GM19240 (cell line): Measurements from ENCODE around the gene LMBRD2.
"Not testable (repeated sequence)": the region's sequence is repeated elsewhere in the genome, so short reads cannot be mapped to it uniquely, and the experiment has no call there.

Experiments
- DNase-seq: peaks from one replicate; pipeline ENCODE4 v3.0.0; 2011; ENCODE audit warnings: low spot score; ENCODE audit not compliant: insufficient read length

The LMBRD2 gene

DNA sequence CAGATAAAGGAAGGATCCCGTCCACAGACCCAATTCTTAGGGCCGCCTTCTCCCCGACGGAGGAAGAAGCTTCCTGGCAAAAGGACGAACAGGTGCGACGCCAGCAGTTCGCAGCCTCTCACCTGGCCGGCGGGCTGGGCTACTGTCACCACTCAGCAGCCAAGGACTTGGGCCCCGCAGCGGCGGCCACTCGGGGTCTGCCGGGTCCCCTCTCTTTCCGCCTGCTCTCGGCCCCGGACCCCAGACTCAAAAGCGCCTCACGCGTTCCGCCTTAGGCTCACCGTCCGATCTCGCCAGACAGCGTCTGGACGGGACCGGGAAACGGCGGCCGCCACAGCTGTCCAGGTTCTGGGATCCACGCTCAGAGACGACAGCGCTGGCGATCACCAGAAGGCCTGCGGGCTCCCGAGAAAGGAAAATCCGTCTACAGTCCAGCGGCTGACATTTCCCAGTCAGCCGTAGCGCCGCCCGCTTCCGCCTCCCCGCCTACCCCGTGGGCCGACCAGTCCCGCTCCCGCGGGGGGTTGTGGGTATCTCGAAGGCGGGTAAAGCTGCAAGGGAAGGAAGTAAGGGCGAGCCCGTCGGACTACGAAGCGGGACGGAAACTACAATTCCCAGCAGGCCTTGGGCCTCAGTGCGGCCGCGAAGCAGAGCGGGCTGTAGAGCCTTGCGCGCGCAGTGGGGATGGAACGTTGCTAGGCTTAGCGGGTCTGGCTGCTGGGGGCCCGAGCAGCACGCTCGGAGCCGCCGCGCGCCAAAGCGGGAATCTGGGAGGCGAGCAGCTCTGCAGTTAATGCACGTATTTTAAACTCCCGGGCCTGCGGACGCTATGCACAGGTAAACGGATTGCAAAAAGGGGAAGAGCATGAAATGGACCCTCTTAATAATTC lies at the start of gene LMBRD2, which contains the start of gene SKP2:
Gene LMBRD2 (minus strand): TSS at position 454 of the 890 bp plus-strand sequence. CDS start 8,538 bp downstream, outside the sequence.
Gene SKP2 (plus strand): TSS at position 678 of the 890 bp plus-strand sequence. CDS start 152 bp downstream, at position 830.
- DNase-seq: peak; percentile 83

DNA sequence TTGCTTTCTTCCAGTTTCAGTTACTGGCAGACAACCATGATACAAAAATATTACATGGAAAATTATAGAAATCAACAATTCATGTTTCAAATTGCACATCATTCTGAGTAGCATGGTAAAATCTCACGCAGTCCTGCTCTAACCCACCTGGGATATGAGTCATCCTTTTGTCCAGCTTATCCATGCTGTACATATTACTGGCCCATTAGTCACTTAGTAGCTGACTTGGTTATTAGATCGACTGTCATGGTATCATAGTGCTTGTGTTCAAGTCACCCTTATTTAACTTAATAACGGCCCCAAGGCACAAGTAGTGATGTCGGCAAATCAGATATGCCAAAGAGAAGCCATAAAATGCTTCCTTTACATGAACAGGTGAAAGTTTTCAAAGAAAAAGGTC lies 48.8 kb upstream of the LMBRD2 start:
- no peak for DNase-seq

DNA sequence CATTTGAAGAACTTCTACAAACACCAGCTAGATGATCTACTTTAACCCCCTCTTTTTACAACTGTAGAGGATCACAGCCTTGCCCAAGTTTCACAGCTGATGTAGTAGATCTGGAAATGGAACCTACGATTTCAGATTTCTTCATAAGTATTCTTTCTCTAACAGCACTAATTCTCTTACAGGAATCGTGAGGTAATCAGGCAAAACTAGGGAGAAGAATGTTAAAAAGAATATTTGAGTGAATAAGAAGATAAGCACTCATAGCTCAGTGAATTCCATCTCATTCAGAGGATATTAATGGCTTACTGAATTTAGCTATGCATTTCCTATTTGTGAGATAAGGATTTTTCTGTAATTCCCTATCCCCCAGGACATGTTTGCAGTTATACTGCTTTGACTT lies 47.9 kb upstream of the LMBRD2 start:
- no peak for DNase-seq

DNA sequence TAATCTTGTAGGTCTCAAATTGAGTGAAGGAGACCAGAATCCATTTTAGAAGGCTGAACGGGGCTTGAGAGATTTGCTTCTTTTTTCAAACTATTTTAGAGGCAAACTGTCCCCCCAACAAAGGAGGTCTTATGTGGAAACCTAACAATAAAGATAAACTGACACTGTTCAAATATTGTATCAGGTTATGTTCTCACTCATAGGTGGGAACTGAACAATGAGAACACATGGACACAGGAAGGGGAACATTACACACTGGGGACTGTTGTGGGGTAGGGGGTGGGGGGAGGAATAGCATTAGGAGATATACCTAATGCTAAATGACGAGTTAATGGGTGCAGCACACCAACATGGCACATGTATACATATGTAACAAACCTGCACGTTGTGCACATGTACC lies 47.1 kb upstream of the LMBRD2 start:
- DNase-seq: not testable (repeated sequence)

DNA sequence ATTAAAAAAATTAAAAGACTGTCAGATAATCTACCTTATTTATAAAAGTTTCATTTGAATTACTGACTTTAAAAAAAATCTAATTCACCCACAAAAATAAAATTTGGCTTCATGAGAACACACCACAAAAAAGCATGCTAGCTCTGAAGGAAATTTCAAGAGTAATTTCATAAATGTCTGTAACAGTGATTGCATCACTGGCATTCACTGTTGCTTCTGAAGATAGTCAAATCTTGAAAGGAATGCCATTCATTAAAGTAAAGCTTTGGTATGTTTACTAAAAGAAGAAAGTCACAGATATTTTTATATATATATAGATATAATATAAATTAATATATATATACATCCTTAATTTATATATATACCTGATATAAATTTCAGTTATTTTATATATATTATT lies 46.6 kb upstream of the LMBRD2 start:
- DNase-seq: no peak

DNA sequence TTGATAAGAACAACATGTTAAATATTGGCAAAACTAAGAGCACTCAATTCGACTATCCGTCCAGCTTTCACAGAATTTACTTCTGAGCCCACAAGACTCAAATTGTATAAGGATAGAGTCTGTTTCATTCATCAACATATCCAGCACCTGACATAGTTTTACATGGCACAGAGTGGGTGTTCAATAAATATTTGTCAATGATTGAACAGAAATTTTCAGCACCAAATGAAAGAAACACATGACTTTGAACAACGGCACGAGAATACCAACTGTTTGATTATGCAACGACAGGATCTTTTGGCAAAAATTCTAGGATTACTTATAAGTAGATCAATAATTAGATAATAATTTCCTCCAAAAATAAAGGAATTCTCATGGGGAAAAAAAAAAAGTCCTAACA lies 42.1 kb upstream of the LMBRD2 start:
- no peak for DNase-seq

DNA sequence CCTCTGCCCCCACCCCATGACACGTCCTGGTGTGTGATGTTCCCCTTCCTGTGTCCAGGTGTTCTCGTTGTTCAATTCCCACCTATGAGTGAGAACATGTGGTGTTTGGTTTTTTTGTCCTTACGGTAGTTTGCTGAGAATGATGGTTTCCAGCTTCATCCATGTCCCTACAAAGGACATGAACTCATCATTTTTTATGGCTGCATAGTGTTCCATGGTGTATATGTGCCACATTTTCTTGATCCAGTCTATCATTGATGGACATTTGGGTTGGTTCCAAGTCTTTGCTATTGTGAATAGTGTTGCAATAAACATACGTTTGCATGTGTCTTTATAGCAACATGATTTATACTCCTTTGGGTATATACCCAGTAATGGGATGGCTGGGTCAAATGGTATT lies 32.7 kb upstream of the LMBRD2 start:
- DNase-seq: not testable (repeated sequence)

DNA sequence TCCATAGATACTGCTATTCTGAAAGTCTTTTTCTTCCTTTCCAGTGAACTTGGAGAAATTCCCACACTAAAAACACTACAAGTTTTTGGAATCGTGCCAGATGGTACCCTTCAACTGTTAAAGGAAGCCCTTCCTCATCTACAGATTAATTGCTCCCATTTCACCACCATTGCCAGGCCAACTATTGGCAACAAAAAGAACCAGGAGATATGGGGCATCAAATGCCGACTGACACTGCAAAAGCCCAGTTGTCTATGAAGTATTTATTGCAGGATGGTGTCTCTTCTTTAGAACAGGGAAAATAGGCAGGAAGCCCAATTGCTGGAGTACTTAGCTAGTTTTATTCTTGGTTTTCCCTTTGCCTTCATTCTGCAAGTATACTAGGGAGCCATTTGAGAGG lies 30.1 kb upstream of the LMBRD2 start:
- DNase-seq: no peak

DNA sequence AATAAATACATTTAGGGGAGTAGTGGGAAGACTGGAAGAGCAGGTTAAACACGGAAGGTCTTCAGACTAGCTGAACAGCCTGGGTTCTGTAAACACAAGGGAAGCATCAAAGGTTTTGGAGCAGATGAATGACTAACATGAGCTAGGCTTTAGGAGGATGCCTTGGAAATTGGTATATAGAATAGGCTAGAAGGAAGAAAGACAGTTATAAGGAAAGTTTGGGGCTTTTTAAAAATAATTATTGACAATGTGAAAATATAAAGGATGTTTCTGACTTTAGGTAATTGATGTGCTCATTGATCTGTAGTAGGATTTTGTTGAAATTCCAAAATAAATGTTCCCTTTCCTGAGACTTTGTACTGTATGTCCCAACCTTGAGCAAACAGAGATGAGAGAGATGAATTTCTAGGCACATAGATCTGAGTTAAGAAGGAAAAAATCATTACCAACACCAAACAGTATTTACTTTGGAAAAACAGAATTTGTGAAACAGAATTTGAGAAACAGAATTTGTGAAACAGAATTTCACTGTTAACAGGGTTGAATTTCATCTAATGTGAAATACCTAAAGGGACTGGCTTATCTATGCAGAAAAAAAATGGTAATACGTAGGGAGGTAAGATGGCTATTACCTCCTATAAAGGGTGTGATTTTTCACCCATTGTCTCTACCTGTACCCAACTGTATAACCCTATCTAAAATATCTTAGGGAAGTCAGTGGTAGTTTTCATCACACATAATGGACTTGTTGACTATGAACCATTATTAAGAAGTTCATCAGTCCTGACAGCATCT lies 29.1 kb upstream of the LMBRD2 start:
- no peak for DNase-seq

DNA sequence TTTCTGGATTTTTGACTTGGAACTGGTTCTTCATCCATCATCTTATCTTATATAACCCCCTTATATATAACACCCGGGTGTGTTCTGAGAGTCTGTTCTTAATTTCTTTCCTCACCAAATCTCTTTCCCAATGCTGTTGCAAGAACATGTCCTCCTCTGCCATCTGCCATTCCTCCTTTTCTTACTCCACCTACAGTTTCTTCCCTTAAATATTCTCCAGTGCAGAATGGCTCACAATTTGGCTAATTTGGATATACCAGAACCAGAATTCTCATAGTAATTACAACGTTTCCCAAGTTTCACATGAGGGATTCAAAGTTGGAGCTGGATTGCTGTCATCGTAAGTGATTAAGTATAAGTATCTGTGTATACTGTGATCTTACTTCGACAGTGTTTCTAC lies 28.3 kb upstream of the LMBRD2 start:
- DNase-seq: no peak

DNA sequence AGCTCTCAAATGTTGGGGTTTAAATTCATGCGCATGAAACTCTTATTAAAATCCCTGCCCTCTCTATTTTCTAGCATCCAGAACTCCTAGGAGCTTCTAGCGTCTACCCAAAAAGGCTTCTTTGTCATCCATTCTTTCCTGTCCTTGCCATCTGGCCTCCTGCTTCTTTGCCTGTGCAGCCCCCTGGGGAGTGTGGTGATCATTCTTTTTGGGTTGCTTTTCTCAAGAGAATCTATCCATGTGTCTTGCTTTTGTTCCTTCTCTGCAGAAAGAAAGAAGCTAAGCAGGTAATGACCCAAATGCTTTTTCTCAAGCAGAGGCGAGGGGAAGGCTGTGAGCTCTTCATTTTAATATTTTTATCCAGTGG lies 26.8 kb upstream of the LMBRD2 start:
- DNase-seq: no peak

DNA sequence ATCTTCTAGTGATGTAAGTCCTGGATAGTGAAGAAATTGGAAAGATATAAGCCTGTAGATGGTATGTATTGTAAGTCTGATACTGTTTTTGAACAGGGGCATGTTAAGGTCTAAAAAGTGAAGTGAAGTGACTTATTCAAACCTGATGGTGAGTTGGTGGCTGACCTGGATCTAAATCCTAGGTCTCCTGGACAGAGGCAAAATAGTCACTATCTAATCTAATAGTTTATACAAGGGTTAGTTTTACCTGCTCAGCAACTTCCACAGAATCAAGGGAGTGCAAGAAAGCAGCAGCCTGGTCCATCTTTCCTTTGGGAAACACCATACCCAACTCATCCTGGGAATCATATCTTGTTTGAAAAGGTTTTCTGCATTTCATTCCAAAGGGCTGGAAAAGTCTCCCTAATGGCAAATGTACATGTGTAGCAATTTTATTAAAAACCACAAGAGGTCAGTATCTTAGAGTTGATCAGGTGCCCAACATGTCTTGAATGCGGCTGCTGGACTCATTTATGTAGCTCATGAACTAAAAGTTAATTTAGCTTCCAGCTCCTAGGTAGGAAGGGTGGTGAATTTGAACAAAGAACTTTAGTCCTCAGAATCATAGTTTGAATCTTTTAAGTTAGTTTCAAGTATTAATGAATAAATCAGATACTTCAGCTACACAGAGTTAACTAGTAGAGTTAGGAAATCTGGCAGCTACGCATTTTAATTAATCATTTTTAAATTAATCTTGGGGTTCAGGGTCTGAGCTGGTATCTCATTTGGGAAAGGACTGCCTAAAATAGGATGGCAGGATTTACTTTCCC lies 26.2 kb upstream of the LMBRD2 start:
- DNase-seq: no peak

DNA sequence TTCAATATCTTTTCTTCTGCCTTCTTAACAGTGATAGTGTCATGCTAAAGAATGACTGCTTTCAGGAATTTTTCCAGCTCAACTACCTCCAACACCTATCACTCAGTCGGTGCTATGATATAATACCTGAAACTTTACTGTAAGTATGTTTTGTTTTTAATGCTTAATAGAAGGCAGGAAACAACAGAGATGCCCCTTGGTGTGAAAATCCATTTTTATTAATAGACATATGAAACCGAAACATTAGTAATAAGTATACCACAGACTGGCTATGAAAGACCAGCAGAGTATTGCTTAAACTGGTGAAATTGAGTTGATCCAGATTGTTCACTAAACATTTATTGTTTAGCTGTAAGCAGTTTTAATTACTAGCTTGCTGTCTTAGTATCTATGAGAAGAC lies 25.5 kb upstream of the LMBRD2 start:
- peak; percentile 11 for DNase-seq

DNA sequence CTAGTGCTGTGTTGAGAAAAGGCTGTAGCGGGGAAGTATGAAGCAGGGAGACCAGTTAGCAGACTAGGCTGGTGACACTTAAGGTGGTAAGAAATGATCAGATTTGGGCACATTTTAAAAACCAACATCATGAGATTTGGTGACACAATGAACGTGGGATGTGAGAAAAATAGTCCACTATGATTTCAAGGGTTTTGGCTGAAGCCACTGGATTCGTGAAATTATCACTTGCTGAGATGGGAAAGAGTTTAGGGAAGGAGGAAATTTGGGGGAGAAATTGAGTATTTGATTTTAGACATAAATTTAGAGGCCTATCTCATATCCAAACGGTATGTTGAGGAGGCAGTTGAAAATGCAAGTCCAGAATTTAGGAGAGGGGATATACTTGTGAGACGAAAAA lies 23.4 kb upstream of the LMBRD2 start:
- no peak for DNase-seq

DNA sequence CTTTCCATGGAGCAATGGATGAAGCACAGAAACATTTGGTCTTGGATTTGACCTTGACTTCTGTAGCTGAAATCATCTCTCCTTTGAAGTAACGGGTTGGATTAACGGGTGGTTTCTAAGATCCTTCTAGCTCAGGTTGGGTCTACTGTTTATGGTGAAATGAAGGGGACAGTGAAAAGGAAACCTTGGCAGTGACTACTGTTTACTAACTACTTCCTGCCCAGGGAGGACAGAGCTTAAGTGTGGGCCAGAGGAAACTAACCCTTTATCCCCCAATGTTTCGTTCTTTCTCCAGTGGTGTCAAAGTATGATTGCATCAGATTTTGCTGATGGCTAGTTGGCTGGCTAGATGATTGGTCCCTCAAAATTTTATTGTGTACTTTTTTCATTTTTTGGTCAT lies 22.4 kb upstream of the LMBRD2 start:
- no peak for DNase-seq

DNA sequence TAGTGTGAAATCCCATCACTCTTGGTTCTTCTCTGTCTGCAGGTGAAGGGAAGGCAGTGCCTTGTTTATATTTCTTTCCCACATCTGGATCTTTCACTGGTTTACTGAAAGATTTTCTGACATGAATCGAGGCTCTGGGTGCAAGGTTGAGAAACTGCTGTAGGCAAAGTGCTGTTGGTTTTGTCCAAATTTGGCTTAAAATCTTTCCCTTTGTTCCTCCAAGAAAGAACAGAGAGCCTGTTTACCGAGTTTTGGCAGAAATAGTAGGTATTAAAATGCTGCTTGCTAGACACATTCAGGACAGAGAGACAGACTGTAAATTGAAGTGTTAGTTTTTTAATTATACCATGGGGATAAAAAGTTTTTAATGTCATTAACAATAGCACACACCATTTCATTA lies 21.7 kb upstream of the LMBRD2 start:
- no peak for DNase-seq

DNA sequence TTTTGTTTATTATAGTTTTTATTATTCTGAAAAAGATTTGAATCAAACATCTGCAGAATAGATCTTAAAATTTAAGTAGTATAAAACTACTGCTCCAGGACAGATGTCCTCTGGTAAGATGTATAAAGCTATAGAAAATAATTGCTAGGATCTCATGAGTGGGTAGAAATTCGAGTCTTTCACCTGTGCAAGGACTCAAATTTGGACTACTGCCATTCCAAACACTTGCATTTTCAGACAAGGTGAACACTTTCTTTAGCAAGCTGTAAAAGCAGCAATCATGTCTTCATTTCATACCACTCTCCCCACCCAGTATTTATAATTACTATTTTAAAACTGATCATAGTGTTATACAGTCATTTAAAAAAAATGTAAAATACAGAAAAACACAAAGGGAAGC lies 20.9 kb upstream of the LMBRD2 start:
- DNase-seq: no peak

DNA sequence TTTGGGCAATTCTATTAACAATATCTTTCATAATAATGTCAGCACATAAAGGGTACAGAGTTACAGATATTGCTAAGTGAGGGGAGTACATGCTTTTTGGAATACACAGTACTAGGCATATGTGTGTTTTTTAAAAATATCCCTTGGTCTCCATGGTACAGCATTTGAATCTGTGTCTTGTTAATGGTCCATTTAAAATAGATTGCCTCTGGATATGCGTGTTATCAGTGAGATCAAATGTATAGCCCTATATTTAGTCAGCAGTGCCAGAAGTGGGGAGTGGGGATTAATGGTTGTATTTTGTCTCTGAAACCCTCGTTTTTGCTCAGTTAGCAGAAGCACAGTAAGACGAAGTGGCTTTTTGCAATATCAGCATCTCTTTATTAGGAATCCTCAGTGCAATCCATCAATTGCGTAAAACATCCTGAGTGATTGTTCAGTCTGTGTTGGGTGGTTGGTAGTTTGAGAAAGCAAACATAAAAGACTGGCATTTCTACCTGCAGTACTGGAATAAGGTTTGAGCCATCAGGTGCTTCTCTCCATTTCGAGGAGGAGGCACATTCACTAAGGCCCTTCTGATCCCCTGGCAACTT lies 19.2 kb upstream of the LMBRD2 start:
- no peak for DNase-seq

DNA sequence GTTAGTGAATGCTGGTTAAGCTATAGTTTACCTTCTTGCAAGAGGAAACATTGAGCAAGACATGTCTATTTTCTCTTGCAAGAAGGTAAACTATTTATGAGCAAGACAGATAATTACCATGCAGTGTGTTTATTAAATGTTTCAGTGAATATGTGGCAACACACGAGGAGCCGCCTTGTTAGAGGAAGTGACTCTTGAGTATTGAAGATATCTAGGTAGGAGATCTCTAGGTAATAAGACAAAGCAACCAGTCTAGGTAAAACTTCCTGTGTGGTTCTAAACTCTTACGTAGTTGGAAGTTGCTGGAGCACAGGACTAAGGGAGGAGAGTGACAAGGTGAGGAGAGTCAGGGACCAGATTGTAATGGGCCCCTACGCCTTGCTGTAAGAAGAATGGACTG lies 17.1 kb upstream of the LMBRD2 start:
- no peak for DNase-seq

DNA sequence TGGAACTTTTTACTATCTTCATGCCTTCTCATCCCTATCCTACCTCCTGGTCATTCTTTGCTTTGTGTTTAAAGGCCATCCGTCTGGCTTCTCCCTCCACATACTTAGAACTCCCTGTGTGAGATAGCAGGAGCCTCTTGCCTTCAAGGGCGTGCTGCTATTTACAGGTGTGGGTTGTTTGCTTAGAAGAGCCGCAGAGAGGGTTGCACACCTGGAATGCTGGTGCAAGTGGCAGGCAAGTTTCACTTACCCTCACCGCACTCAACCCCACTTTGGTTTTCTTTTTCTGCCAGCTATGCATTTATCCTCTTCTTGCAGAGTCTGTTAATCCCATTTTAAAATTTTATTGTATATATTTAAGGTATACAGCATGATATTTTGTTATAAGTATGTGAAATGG lies 12.8 kb upstream of the LMBRD2 start:
- no peak for DNase-seq

DNA sequence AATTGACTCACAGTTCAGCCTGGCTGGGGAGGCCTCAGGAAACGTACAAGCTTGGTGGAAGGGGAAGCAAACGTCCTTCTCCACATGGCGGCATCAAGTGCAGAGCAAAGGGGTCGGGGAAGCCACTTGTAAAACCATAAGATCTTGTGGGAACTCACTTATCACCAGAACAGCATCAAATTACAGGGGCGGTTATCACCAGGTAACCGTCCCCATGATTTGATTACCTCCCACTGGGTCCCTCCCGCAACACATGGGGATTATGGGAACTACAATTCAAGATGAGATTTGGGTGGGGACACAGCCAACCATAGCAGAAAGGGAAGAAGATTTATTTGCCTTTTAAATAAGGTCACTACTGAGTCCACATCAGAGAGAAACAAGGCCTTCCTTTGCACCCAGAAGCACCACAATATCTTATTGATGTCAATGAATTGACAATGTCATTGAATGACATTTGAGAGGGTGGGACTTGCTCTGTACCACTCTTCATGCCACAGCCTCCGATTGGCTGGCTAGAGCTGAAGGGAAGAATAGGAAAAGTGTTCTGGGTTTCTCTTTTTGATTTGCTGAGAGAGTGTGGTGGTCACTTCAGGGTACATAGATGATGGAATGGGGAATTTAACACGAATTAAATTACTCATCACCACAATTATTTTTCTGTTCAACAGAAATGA lies 11.3 kb upstream of the LMBRD2 start:
- DNase-seq: no peak
